GM21447 (cell line): ENCODE results near the gene ABHD12B.
"Not testable (repeated sequence)": the region's sequence is repeated elsewhere in the genome, so short reads cannot be mapped to it uniquely, and the experiment has no call there.

Experiments used
- ATAC-seq: cut with Tn5 transposase; IDR thresholded peaks from one replicate; pipeline ENCODE4 v1.9.1; 2021; ENCODE audit not compliant: unreplicated experiment

ABHD12B gene

GRCh38 chr14:50932592-50933495 lies 61.0 kb downstream of the ABHD12B start:
- ATAC-seq = no peak

- ATAC-seq = no peak
These were observed 63.5 kb downstream of the ABHD12B start for GRCh38 chr14:50935126-50936015.

DNA sequence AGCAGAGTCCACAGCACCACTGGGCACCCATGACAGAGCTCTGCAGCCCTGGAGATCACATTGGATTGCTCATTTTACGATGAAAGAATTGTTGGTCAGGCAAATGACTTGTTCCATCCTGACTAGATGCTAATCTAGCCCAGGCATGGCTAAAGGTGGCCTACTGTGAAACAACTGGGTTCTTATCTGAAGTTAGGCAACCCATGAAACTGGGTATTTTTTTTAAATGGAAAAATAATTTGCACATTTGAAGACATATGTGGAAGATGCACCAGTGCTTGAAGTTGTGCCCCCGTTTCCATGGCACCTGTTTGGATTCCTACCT lies 64.1 kb downstream of the ABHD12B start:
- no peak for ATAC-seq

DNA sequence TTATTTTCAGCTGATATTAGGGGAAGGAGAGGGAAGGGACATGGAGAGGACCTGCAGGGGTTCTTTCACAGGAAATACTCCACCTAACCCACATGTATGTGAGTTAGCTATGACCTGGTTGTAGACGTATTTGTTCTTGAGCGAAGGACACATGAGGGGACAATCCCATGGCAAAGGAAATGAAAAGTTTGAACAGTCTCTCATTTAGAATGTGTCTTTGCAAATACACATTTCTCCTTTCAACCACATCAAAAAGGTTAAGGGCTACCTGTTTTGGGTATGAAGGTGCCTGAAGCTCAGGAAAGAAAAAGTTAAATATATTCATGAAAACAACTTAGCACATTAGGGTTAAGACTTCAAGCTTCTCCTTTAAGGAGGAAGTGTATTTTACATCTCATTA lies 65.0 kb downstream of the ABHD12B start:
- no peak for ATAC-seq

DNA sequence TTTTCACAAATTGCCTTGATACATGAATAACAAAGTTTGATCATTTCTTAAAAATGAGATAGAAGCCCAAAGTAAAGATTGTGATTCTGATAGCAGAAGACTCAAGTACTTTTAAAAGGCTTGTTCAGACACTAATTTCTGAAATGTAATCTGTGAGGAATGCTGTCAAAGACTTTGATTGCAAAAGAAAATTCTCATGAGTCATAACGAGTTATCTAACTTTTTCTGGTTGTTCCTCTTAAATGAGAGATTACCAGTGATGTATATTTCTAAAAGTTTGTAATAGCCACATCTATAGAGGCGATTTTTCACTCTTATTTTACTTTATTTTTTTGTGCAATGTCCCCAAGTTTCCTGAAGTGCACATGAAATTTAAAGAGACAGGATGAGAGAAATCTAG lies 65.5 kb downstream of the ABHD12B start:
- ATAC-seq = no peak

DNA sequence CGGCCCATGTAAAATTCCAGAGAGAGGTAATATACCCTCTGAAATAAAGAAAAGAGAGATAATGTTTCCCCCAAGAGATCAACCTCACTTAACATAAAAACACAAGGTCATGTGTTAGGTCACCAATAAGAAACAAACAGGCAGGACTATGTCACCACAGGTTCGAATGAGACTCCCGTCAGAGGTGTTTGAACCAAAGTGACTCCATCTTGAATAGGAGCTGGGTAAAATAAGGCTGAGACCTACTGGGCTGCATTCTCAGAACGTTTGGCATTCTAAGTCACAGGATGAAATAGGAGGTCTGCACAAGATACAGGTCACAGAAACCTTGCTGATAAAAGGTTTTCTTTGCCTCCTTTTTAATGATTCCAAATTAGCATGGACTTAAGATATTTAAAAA lies 65.9 kb downstream of the ABHD12B start:
- no peak for ATAC-seq

DNA sequence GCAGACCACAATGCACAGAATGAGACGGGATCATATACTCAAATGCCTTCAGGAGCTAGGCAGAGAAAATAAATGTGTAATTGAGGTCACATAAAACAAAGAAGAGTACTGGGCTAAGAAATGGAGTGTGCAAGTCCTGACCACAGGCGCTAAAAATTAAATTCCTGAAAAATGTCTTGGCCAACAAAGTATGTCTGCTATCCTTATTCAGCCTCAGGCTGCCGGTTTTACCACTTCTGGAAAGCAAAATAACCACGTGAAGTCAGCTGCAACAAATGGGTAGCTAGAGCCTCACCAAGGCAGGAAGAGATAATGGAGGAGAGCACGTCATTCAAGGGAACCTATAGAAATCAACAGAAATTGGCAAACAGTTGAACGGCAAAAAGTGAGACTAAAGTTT lies 69.3 kb downstream of the ABHD12B start:
- ATAC-seq = no peak

- ATAC-seq = not testable (repeated sequence)
These were observed 69.8 kb downstream of the ABHD12B start for GRCh38 chr14:50941638-50942037.

- no peak for ATAC-seq
These were observed 71.5 kb downstream of the ABHD12B start for GRCh38 chr14:50943261-50943942.

GRCh38 chr14:50943943-50944646 lies 72.2 kb downstream of the ABHD12B start, which contains the start of gene PYGL:
TSS of gene PYGL (minus strand) at chr14:50944483. CDS start at chr14:50944403, 80 bp downstream.
- ATAC-seq = peak; percentile 62

DNA sequence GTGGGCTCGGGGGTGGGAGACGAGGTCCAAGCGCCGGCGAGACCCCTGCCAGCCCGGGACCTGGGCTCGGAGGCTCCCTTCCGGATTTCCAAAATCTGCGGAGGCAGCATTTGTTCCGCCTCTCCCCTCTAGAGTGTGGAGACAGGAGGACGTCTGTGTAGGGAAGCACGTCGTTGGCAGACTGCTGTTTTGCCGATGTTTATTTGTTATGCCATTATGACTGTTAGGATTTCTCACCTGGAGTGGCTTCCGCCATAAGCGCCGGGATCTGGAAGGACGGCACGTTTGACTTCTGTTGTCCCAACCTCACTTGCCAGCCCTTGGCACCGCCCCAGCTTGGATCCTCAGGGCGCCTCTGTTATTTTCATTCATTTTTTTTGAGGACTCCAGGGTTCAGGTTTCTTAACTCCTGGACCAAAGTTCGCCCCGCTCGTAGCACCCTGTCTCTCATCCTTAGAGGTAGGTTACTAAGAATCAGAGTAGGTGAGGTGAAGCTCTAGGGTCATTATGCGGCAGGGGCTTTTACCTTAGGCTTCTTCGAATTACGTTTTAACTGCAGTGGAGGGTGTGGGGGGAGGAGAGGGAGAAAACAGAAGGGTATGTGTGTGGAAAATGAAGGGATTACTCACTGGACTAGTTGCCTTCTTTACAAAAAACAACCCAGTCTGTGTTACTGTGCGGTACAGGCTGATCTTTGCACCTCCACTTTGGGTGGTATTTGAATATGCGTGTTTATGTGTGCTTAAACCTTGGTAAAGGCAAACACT lies 73.0 kb downstream of the ABHD12B start:
- ATAC-seq = peak; percentile 44

DNA sequence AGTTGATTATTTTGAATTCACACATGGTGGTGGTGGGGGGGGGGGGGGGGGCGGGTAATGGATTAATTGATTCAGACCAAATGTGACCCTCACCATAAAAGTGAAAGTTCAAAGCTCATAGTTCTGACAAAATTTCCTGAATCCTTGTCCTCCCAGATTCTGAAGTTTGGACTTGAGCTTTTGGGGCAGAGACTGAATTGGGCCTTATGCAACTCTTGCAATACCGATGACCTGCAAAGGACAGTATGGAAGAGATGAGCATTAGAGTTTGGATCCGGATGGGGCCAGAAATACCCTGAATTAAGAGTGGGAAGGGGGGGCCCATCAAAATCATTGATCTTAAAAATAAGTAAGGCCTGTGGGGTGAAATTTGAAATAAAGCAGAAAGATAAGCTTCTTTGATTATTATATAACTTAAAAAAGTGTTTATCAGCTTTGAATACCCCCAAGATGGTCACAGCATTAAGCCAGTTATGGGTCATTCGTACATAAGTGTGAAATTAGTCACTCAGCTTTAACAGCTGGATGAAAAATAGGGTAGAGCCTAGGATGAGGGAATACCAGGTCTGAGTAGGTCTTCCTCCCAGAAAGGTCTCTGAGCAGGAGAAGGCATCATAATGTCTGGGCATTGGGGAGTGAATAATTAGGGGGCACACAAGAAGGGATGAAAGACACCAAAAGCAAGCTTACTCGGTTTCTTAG lies 74.5 kb downstream of the ABHD12B start:
- no peak for ATAC-seq

DNA sequence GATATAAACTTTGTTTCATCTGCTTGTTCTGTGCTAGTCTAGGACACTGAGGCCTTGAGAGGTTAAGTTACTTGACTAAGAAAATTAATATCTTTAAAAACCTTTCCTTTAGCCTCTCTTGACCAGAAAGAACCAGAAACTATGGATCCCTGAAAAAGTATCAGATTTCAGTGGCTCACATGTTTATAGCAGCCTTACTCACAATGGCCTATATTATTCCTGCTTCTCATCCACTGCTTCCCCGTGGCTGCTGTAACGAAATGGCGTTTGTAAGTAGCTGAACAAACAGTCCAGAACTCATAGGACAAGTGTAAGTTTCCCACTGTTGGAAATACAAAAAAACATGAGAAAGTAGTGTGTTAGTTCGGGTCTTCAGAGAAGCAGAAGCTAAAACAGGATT lies 75.6 kb downstream of the ABHD12B start:
- no peak for ATAC-seq

GRCh38 chr14:50948205-50948604 lies 76.4 kb downstream of the ABHD12B start:
- no peak for ATAC-seq

DNA sequence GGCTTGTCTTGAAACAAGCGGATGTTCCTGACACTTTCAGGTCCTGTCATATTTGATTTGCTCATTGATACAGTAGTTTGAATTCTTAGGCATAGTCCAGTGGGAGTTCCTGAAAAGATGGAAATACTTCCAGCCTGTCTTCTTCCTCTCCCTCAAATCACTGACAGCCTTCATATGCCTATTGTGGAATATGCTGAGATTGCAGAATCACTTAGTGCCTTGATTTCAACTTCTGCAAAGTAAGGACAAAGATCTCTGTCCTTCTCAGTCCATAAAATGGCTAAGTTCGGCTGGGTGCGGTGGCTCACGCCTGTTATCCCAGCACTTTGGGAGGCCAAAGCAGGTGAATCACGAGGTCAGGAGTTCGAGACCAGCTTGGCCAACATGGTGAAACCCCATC lies 79.2 kb downstream of the ABHD12B start:
- ATAC-seq = no peak

DNA sequence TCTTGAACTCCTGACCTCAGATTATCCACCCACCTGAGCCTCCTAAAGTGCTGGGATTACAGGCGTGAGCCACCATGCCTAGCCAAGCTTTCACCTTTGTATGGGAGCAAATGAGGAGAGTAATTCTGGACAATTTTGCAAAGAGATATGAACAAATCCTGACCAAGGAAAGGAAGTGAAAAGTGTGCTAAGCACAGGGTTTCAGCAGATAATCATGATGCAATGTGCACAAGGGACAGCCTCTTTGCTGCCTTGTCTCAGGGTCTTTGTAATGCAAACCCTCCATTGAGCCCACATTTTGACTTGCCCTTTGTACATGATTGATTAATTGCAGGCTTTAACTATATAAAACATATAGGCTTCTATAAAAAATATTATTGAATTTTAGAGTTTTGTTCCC lies 81.6 kb downstream of the ABHD12B start:
- ATAC-seq = no peak
